Activated CD4-positive, alpha-beta T cell treated with anti-CD3 and anti-CD28 coated beads, Interleukin-2, amount 50 U/mL, for 48 hours (primary cell): ENCODE measurements around the gene XYLT1.

Experiments
- DNase-seq, 2 experiments: peaks; one replicate each; pipeline ENCODE4 v3.0.0-alpha.2; 2020

Gene XYLT1

GRCh38 chr16:17396762-17397498 lies 73.8 kb downstream of the XYLT1 start:
- no peak for DNase-seq

GRCh38 chr16:17395849-17396480 lies 74.8 kb downstream of the XYLT1 start:
- no peak for DNase-seq

- DNase-seq = no peak
Observed at GRCh38 chr16:17392857-17393692, 77.7 kb downstream of the XYLT1 start.

GRCh38 chr16:17392127-17392856 lies 78.5 kb downstream of the XYLT1 start:
- DNase-seq = no peak

- DNase-seq = no peak
Observed at GRCh38 chr16:17391715-17392114, 79.0 kb downstream of the XYLT1 start.

- DNase-seq = no peak
Observed at GRCh38 chr16:17389384-17389783, 81.4 kb downstream of the XYLT1 start.

GRCh38 chr16:17387256-17387655 lies 83.5 kb downstream of the XYLT1 start:
- DNase-seq = no peak

- DNase-seq = no peak
Observed at GRCh38 chr16:17386229-17386628, 84.5 kb downstream of the XYLT1 start.

- DNase-seq = no peak
Observed at GRCh38 chr16:17384471-17384870, 86.3 kb downstream of the XYLT1 start.

- DNase-seq = no peak
Observed at GRCh38 chr16:17382949-17383863, 87.6 kb downstream of the XYLT1 start.

GRCh38 chr16:17382514-17382913 lies 88.2 kb downstream of the XYLT1 start:
- no peak for DNase-seq

- no peak for DNase-seq
Observed at GRCh38 chr16:17381784-17382183, 89.0 kb downstream of the XYLT1 start.

GRCh38 chr16:17380613-17381012 lies 90.1 kb downstream of the XYLT1 start:
- no peak for DNase-seq

- DNase-seq = no peak
Observed at GRCh38 chr16:17379121-17379571, 91.6 kb downstream of the XYLT1 start.

- no peak for DNase-seq
Observed at GRCh38 chr16:17377360-17378324, 93.1 kb downstream of the XYLT1 start.

GRCh38 chr16:17375461-17376304 lies 95.1 kb downstream of the XYLT1 start:
- DNase-seq = no peak

- peak; percentile 18 to 29 for DNase-seq
Observed at GRCh38 chr16:17374668-17375255, 96.0 kb downstream of the XYLT1 start.

- DNase-seq = no peak
Observed at GRCh38 chr16:17373533-17373932, 97.2 kb downstream of the XYLT1 start.

- no peak for DNase-seq
Observed at GRCh38 chr16:17372386-17372785, 98.4 kb downstream of the XYLT1 start.
